HFF-Myc (cell line): ENCODE data around the gene MAP3K6.

Experiments
- DNase-seq: peaks from one replicate; pipeline ENCODE4 v3.0.0-alpha.2; 2011; ENCODE audit warnings: low read depth; ENCODE audit errors: extremely low read depth
- H3K4me3 ChIP-seq: replicated peaks from 2 replicates; pipeline ENCODE4 v1.5.1; 2011; ENCODE audit warnings: low read depth, mild to moderate bottlenecking, control low read depth, low read length
- TF ChIP-seq, protein P1 (sequence below): IDR thresholded peaks from 2 replicates; pipeline ENCODE4 v1.5.1; 2012; ENCODE audit warnings: mild to moderate bottlenecking, low read depth, low read length, control low read depth; ENCODE audit errors: missing control alignments

The MAP3K6 gene

DNA sequence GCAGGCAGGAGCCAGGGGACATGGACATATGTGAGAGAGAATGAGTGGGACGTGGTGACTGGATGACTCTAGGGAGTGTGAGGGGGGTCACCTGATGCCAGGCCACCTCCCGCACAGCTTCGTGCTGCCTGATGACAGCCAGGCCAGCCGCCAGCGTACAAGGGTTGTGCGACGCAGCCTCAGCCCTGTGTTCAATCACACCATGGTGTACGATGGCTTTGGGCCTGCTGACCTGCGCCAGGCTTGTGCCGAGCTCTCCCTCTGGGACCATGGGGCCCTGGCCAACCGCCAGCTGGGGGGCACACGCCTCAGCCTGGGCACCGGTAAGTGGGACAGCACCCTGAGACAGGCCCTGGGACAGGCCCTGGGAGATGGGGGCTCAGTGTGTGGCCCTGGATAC is 13.6 kb downstream of the MAP3K6 start:
- TF ChIP-seq, protein P1, sequence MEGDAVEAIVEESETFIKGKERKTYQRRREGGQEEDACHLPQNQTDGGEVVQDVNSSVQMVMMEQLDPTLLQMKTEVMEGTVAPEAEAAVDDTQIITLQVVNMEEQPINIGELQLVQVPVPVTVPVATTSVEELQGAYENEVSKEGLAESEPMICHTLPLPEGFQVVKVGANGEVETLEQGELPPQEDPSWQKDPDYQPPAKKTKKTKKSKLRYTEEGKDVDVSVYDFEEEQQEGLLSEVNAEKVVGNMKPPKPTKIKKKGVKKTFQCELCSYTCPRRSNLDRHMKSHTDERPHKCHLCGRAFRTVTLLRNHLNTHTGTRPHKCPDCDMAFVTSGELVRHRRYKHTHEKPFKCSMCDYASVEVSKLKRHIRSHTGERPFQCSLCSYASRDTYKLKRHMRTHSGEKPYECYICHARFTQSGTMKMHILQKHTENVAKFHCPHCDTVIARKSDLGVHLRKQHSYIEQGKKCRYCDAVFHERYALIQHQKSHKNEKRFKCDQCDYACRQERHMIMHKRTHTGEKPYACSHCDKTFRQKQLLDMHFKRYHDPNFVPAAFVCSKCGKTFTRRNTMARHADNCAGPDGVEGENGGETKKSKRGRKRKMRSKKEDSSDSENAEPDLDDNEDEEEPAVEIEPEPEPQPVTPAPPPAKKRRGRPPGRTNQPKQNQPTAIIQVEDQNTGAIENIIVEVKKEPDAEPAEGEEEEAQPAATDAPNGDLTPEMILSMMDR = no peak
- no peak overlapping the region for H3K4me3 ChIP-seq
- DNase-seq = no peak

DNA sequence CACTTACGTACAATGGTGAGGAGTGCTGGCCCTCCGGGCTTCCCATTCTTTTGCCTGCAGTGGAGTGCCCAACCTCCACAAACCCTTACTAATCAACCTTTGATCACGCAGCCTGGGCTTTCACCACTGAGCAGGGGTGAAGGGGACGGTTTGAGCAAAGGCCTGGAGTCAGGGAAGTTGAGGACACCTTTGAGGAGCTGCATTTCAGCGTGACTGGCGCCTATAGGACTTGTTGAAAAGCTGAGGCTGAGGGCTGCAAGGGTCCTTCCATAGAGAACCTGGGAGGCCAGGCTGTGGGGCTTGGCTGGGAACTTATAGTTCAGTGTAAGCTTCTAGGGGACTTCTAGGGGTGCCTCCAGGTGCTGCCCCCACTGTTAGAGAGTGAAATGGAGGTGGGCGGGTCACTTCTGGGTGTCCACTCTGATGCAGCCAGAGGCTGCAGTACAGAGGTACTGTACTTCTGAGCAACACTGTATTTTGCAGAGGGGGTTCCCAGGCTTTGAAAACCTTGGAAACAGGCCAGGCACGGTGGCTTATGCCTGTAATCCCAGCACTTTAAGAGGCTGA is 15.1 kb downstream of the MAP3K6 start:
- TF ChIP-seq, protein P1 = no peak
- no peak for DNase-seq
- H3K4me3 ChIP-seq = no peak overlapping the region

DNA sequence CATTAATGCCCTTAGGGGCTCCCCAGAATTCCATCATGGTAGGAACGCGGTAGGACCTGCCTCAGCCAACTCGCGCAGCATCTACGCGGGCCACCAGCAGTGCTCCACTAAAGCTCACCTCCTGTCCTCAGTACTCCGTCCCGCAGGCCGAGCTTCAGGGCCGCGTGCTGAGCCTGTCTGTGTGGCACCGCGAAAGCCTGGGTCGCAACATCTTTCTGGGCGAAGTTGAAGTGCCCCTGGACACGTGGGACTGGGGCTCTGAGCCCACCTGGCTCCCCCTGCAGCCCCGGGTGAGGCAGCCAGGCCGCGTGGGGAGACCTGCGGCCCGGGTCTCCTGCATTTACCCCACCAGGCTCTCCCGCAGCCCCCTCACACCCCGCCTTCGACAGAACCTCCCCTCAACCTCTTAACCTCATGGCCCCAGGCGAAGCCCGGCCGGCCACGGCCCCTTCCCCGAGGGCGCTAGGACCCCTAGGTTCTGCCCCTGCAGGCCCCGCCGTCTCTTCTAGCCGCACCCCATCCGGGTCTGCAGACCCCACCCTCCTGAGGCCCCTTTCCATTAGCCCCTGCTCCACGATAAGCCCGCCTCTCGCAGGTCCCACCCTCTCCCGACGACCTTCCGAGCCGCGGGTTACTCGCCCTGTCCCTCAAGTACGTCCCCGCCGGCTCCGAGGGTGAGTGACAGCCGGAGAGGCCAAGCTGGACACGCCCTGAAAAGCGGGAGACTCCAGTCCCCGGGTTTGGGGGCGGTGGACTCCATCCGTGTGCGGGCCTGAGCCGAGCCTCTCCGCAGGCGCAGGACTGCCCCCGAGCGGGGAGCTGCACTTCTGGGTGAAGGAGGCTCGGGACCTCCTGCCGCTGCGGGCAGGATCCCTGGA is 15.9 kb downstream of the MAP3K6 start:
- H3K4me3 ChIP-seq = no peak overlapping the region
- TF ChIP-seq, protein P1 = no peak
- DNase-seq = no peak

DNA sequence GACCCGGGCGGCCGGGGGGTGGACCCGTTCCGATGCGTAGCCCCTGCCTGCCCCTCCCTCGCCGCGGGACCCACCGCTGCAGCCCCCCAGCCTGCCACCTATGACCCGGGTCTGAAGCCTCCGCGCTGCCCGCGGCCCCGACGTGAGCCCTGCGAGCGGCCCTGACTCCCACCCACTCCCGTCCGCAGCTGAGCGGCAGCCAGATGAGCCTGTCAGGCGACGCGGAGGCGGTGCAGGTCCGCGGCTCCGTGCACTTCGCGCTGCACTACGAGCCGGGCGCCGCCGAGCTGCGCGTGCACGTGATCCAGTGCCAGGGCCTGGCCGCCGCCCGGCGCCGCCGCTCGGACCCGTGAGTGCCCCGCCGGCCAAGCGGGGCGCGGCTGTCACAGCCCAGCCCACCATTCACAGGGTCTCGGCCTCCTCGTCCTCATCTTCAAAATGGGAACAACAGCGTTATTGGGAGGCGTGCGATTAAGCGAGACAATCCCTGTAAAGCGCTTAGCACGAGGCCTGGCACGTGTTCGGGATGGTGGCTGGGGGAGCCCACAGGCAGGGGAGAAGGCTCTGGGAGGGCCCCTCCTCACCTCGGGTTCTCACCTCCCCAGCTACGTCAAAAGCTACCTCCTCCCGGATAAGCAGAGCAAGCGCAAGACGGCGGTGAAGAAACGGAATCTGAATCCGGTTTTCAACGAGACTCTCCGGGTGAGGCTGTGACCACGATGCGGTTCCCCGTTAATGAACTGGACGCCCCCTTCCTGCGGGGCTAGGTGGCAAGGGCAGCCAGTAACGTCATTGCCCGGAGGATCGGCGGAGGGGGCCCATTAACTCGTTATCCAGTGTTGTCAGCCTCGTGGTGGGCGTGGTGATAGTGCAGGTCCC is 16.7 kb downstream of the MAP3K6 start:
- peak overlapping the region; percentile 33 for H3K4me3 ChIP-seq
- no peak for DNase-seq
- TF ChIP-seq, protein P1 = no peak

DNA sequence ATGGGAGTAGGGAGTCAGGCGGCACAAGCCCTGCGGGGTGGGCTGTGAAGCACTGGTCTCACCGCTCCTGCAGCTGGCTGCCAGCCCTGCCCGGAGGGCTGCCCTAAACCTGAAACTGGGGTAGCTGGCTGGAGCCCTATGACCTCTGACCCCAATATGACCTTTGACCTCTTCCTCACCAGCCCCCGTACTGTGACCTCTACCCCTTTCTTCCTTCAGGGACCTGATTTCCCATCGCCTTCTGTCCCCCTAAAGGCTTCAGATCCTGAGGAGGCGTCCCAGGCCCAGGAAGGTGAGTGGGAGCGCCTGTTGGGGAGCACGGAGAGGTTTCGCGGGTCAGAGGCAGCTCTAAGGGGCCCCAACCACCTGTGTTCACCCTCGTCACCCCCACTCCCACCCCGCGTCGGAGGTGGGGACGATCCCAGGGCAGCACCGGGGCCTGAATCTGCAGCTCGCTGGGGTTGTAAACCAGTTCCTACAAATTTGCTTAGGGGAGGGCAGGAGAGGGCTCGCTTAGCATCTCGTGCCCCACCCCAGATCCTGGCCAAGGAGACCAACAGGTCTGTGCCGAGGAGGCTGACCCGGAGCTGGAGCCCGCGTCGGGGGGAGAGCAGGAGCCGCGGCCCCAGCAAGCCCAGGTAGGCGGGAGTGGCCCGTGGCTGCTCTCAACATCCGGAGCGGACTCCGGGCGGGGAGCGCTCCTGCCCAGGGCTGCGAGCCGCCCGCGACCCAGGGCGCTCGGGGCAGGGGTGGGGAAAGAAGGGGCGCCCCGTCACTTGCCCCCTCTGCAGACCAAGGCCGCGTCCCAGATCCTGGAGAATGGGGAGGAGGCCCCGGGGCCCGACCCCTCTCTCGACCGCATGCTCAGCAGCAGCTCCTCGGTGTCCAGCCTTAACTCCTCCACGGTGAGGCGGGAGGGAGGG is 17.6 kb downstream of the MAP3K6 start:
- TF ChIP-seq, protein P1 = no peak
- H3K4me3 ChIP-seq = peak overlapping the region; percentile 33
- DNase-seq = no peak

DNA sequence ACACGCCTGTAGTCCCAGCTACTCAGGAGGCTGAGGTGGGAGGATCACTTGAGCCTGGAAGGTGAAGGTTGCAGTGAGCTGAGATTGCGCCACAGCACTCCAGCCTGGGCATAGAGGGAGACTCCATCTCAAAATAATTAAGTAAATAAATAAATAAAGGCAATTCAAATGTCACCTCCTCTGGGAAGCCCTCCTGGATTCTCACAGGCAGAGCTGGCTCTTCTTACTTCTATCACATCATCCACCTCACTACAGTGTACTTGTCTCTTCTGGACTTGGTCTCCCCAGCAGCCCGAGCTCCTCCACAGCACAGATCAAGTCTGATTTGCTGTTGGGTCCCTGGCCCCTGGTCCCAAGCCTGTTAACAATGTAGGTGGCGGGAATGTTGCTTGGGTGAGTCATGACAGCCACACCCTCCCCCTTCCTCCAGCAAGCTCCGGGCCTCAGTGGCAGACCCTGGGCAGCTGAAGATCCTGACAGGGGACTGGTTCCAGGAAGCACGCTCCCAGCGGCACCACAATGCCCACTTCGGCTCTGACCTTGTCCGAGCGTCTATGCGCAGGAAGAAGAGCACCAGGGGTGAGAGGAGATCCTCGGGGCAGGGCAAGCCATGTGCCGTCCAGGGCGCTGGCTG is 19.7 kb downstream of the MAP3K6 start:
- H3K4me3 ChIP-seq = no peak overlapping the region
- TF ChIP-seq, protein P1 = no peak
- no peak for DNase-seq
